AG08396 (cell line): ENCODE measurements around the gene EBF3.

Experiments
- DNase-seq: peaks from one replicate; pipeline ENCODE4 v3.0.0; 2012; ENCODE audit warnings: low spot score, mixed read lengths

The EBF3 gene

GRCh38 chr10:129911451-129912165 lies 52.5 kb downstream of the EBF3 start:
- no peak for DNase-seq

- DNase-seq: no peak
Observed at GRCh38 chr10:129910861-129911260, 53.2 kb downstream of the EBF3 start.

- no peak for DNase-seq
Observed at GRCh38 chr10:129909531-129910256, 54.4 kb downstream of the EBF3 start.

GRCh38 chr10:129909080-129909479 lies 55.0 kb downstream of the EBF3 start:
- DNase-seq: no peak

- DNase-seq: no peak
Observed at GRCh38 chr10:129908406-129908805, 55.7 kb downstream of the EBF3 start.

DNA sequence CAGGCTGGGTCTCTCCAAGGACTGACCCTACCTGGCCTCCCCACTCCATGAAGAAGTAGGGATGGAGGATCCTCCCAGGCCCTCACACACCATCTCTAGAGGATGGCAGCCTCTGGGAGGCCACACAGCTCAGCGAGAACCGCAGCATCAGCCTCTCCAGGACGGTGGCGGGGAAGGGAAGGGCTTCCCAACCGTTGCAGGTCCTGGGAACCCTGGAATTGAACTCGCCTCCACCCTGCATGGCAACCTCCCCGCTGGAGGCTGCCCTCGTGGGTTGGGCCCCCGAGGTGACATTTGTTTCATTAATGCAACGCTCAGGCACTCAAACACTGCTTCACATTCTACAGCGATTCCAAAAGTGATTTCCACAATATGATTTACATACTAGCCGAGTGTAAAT lies 58.5 kb downstream of the EBF3 start:
- no peak for DNase-seq

- no peak for DNase-seq
Observed at GRCh38 chr10:129904323-129904722, 59.8 kb downstream of the EBF3 start.

- no peak for DNase-seq
Observed at GRCh38 chr10:129901389-129902006, 62.6 kb downstream of the EBF3 start.

- DNase-seq: no peak
Observed at GRCh38 chr10:129900825-129901224, 63.2 kb downstream of the EBF3 start.

DNA sequence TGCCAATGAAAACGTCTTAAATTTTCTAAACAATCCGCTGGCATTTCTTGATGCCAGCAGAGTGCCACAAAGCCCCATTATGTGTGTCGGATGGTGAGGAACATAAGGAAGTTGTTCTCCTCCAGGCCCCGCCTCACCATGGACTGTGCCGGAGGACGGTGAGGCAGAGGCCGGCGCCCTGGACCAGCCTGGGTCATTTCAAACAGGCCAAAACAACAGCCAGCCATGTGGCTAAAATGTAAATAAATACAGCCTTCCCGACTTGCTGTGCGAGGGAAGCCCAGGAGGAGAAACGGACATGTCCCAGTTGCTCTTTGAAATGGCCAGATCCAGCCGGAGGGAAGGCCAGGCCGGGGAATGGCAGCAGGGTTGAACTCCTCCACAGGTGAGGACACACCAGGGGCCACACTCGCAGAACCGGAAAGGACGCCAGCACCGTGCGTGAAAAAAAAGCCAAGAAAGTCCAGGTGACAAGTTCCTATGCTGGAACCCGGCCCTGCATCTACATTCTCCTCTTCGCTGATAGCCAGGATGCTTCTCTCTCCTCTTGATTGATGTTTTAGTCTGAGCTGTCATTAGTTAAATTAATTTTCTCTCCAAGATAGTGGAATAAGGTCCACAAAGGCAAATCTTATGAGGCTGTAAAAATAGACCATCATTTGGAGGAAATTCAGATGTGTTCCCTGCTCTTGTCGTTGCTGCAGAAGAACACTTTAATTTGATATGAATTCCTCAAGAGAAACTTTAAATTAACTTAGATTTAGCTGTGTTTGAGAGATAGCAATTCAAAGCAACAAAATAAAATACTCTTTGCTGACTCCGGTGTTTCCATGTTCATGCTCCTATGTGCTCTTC lies 64.6 kb downstream of the EBF3 start:
- DNase-seq: no peak

- DNase-seq: no peak
Observed at GRCh38 chr10:129898706-129899268, 65.3 kb downstream of the EBF3 start.

GRCh38 chr10:129897871-129898626 lies 66.0 kb downstream of the EBF3 start:
- no peak for DNase-seq

GRCh38 chr10:129896860-129897200 lies 67.2 kb downstream of the EBF3 start:
- no peak for DNase-seq

DNA sequence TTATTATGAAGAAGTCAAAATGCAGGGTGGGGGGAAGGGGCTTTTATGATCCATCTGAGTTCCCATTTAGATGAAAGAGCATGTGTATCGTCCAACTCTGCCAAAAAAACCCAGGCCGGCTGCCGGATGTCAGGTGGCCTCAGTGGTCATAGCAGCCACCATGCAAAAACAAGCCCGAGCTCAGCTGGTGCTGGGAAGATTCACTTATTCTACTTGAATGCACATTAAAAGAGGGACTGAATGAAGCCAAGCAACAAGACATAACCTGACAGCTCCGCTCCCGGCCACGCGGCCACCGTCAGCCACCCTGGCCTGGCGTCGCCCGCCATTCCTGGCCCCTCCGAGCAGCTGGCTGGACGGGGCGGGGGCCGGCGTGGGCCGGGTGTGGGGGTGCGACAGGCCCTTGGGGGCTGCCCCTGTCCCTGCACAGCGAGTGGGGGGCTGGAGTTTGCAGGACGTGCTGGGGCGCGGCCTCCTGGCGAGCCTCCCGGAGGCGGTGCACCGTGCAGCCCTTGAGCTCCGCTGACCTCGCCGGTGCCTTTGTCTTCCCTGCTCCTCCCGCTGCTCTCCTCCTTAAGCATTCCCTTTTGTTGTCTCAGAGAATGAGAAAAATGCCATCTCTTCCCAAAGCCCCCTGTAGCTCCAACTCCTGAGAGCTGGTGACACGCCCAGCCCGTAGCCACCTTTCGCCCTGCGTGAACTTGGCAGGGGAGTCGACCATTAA lies 67.8 kb downstream of the EBF3 start:
- DNase-seq: no peak

GRCh38 chr10:129895811-129896135 lies 68.3 kb downstream of the EBF3 start:
- no peak for DNase-seq

DNA sequence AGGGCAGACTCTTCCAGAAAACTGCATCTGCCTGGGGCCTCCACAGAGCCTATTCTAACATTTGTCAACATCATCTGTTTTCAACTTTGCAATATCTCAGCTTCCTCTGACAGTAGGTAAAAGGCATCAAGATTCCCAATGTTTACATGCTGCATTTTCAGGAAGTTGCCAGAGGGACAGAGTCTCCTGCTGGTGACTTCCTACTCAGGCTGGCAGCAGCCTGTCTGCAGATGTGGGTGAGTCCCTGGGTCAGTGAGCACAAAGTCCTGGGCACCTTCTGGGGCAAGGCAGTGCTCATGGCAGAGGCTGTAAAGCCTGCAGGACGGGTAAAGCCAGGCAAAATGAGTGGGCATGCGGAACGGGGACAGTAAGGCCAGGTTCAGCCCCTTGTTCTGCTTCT lies 69.4 kb downstream of the EBF3 start:
- no peak for DNase-seq

DNA sequence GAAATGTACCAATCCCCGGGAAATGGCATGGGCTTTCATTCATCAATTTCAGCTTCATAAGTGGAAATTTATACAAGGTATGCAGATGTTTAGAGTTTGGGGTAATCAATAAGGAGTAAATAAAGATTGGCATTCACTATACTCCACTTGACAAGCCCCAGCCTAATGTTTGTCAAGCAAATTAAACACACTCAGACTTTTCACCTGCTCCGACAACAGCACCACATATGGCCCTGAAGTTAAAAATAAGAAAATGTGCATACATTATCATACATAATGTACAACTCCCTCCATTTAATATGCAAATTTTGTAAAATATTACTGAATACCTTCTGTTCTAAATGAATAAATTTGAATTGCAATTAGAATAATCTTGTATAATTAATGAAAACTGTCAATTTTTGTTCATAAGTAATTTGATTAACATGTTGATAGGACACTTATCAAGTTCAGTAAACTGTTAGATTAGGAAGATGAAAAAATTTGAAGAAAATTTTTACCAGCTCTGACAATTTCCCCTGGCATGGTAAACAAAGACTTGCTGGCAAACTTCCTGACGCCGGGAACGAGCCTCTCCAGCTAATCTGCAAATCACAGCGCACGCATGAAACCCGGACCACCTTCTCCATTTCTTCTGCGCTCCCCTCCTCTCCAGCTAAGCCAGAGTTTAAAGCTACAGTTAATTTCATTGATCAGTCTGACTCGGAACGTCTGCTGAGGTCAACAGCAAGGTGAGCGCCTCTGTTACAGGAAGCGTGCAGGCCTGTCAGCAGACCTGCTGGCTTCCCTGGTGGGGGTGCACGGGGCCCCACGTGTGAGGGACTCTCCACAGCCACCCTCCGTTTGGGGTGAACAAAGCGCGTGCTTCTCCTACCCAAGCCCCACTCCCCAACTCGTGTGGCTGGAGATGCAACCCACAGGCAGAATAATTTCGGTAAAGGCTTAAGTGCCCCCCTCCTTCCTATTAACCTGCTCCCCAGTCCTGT lies 70.7 kb downstream of the EBF3 start:
- DNase-seq: no peak

GRCh38 chr10:129892548-129893052 lies 71.5 kb downstream of the EBF3 start:
- no peak for DNase-seq

- no peak for DNase-seq
Observed at GRCh38 chr10:129891806-129892205, 72.3 kb downstream of the EBF3 start.
